Tibial nerve (tissue), 4 donors: ENCODE measurements around the gene KRT73.

Source experiments
- EP300 ChIP-seq, 2 donors: sonication (generic); formaldehyde crosslinking; IDR thresholded peaks; one replicate each; pipeline ENCODE4 v1.6.1; 2017; ENCODE audit warnings: antibody characterized with exemption in 2 of 2, mild to moderate bottlenecking in 1 of 2
- POLR2A ChIP-seq, 2 donors: fragments of 450-650 bp; IDR thresholded peaks; one replicate each; pipeline ENCODE4 v1.6.1; 2017; ENCODE audit warnings: antibody characterized with exemption in 2 of 2, mild to moderate bottlenecking in 2 of 2, moderate library complexity in 2 of 2
- TF ChIP-seq, protein P1 (sequence below), 5 experiments: fragments of 200-600 bp in 3 of 5; fragments of 450-650 bp in 2 of 5; sonication (generic) in 3 of 5; IDR thresholded peaks; one replicate each; pipeline ENCODE4 v1.5.1; 2016 to 2019; ENCODE audit warnings: antibody characterized with exemption in 5 of 5, mild to moderate bottlenecking in 3 of 5, moderate library complexity in 2 of 5

DNA sequence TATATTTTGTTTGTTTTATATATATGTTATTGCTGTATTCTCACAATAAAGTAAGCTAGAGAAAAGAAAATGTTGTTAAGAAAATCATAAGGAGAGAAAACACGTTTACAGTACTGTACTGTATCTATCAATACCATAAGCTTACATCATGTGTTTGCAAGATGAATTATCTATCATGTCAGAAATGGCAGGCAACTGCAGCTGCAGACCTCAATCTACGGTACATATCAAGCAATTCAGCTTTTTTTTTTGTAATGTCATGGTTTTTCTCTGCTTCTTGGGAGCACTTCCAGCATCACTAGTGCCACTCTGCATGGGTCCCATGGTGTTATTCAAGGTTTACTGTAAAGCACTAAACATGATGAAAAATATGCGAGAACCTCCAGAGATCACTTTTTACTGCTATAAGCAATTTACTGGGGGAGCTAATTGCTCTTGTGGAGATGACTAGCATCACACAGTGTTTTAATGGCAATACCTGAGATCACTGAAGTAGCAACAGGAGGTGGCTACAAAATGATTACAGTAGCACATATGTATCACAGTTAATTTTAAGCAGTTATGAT lies 42.7 kb upstream of the KRT73 start:
- TF ChIP-seq POLR2A (IDR thresholded peaks at IDR 0.05) (no peak), EP300 (IDR thresholded peaks at IDR 0.05) (no peak)
- TF ChIP-seq, protein P1, sequence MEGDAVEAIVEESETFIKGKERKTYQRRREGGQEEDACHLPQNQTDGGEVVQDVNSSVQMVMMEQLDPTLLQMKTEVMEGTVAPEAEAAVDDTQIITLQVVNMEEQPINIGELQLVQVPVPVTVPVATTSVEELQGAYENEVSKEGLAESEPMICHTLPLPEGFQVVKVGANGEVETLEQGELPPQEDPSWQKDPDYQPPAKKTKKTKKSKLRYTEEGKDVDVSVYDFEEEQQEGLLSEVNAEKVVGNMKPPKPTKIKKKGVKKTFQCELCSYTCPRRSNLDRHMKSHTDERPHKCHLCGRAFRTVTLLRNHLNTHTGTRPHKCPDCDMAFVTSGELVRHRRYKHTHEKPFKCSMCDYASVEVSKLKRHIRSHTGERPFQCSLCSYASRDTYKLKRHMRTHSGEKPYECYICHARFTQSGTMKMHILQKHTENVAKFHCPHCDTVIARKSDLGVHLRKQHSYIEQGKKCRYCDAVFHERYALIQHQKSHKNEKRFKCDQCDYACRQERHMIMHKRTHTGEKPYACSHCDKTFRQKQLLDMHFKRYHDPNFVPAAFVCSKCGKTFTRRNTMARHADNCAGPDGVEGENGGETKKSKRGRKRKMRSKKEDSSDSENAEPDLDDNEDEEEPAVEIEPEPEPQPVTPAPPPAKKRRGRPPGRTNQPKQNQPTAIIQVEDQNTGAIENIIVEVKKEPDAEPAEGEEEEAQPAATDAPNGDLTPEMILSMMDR (IDR thresholded peaks at IDR 0.05): no peak
